NCI-H1694 (cell line): Measurements from ENCODE around the gene HES6.
"Not testable (repeated sequence)": the region's sequence is repeated elsewhere in the genome, so short reads cannot be mapped to it uniquely, and the experiment has no call there.

ENCODE experiments used
- DNase-seq: peaks from one replicate; lab custom pipeline; 2025; lab: John Stamatoyannopoulos, UW

HES6 gene

GRCh38 chr2:238272156-238272555 lies 32.3 kb upstream of the HES6 start:
- no peak for DNase-seq

GRCh38 chr2:238271686-238272085 lies 31.8 kb upstream of the HES6 start:
- DNase-seq: not testable (repeated sequence)

GRCh38 chr2:238271061-238271554 lies 31.3 kb upstream of the HES6 start:
- DNase-seq: no peak

- no peak for DNase-seq
Measured at GRCh38 chr2:238270606-238271005, 30.8 kb upstream of the HES6 start.

GRCh38 chr2:238269741-238270140 lies 29.9 kb upstream of the HES6 start:
- no peak for DNase-seq

- DNase-seq: no peak
Measured at GRCh38 chr2:238267884-238268680, 28.2 kb upstream of the HES6 start.

GRCh38 chr2:238267341-238267710 lies 27.5 kb upstream of the HES6 start:
- no peak for DNase-seq

GRCh38 chr2:238265605-238266004 lies 25.8 kb upstream of the HES6 start:
- DNase-seq: no peak

- no peak for DNase-seq
Measured at GRCh38 chr2:238264072-238264460, 24.2 kb upstream of the HES6 start.

GRCh38 chr2:238263204-238264071 lies 23.6 kb upstream of the HES6 start:
- peak; percentile 66 for DNase-seq

GRCh38 chr2:238262496-238263122 lies 22.8 kb upstream of the HES6 start:
- DNase-seq: no peak

GRCh38 chr2:238261718-238262375 lies 22.0 kb upstream of the HES6 start:
- DNase-seq: no peak

GRCh38 chr2:238260883-238261282 lies 21.0 kb upstream of the HES6 start:
- peak; percentile 30 for DNase-seq

- DNase-seq: no peak
Measured at GRCh38 chr2:238259061-238260020, 19.5 kb upstream of the HES6 start.

- DNase-seq: no peak
Measured at GRCh38 chr2:238257786-238258700, 18.2 kb upstream of the HES6 start.

- peak; percentile 92 for DNase-seq
Measured at GRCh38 chr2:238256594-238257104, 16.8 kb upstream of the HES6 start.

GRCh38 chr2:238256111-238256510 lies 16.3 kb upstream of the HES6 start:
- DNase-seq: no peak

- no peak for DNase-seq
Measured at GRCh38 chr2:238255636-238256035, 15.8 kb upstream of the HES6 start.

GRCh38 chr2:238255151-238255551 lies 15.3 kb upstream of the HES6 start:
- DNase-seq: no peak
